ENCODE measurements around the gene TLK2.

TLK2 gene

GRCh38 chr17:62621223-62621622 is 142.6 kb downstream of the TLK2 start:
- no peak for TF ChIP-seq FOXP2 (optimal IDR thresholded peaks at IDR 0.05; ENCODE audit: borderline replicate concordance, extremely low read depth, extremely low read length, insufficient read depth)
- TF ChIP-seq SIN3A (IDR thresholded peaks at IDR 0.05; ENCODE audit: borderline replicate concordance, insufficient read depth, low read length): no peak
- no peak for TF ChIP-seq TAF1 (IDR thresholded peaks at IDR 0.05; ENCODE audit: borderline replicate concordance, insufficient read depth, low read length)
- TF ChIP-seq REST (IDR thresholded peaks at IDR 0.05; ENCODE audit: insufficient read depth in 1 of 2, low read depth in 2 of 2, low read length in 2 of 2): no peak
- no peak for TF ChIP-seq POLR2AphosphoS5 (IDR thresholded peaks at IDR 0.05; ENCODE audit: low read depth, low read length)

- TF ChIP-seq POLR2AphosphoS5 (IDR thresholded peaks at IDR 0.05; ENCODE audit: low read depth, low read length) (no peak), TAF1 (IDR thresholded peaks at IDR 0.05; ENCODE audit: borderline replicate concordance, insufficient read depth, low read length) (no peak), REST (IDR thresholded peaks at IDR 0.05; ENCODE audit: insufficient read depth in 1 of 2, low read depth in 2 of 2, low read length in 2 of 2) (no peak), SIN3A (IDR thresholded peaks at IDR 0.05; ENCODE audit: borderline replicate concordance, insufficient read depth, low read length) (no peak), FOXP2 (optimal IDR thresholded peaks at IDR 0.05; ENCODE audit: borderline replicate concordance, extremely low read depth, extremely low read length, insufficient read depth) (no peak)
These were observed 146.7 kb downstream of the TLK2 start for GRCh38 chr17:62625184-62625869.

GRCh38 chr17:62625870-62626200 is 147.2 kb downstream of the TLK2 start:
- TF ChIP-seq TAF1 (IDR thresholded peaks at IDR 0.05; ENCODE audit: borderline replicate concordance, insufficient read depth, low read length) (no peak), FOXP2 (optimal IDR thresholded peaks at IDR 0.05; ENCODE audit: borderline replicate concordance, extremely low read depth, extremely low read length, insufficient read depth) (no peak), SIN3A (IDR thresholded peaks at IDR 0.05; ENCODE audit: borderline replicate concordance, insufficient read depth, low read length) (no peak), REST (IDR thresholded peaks at IDR 0.05; ENCODE audit: insufficient read depth in 1 of 2, low read depth in 2 of 2, low read length in 2 of 2) (no peak), POLR2AphosphoS5 (IDR thresholded peaks at IDR 0.05; ENCODE audit: low read depth, low read length) (no peak)

GRCh38 chr17:62626719-62627218 is 148.1 kb downstream of the TLK2 start:
- TF ChIP-seq REST (IDR thresholded peaks at IDR 0.05; ENCODE audit: insufficient read depth in 1 of 2, low read depth in 2 of 2, low read length in 2 of 2) (no peak), POLR2AphosphoS5 (IDR thresholded peaks at IDR 0.05; ENCODE audit: low read depth, low read length) (no peak), TAF1 (IDR thresholded peaks at IDR 0.05; ENCODE audit: borderline replicate concordance, insufficient read depth, low read length) (peak; percentile 28; the same call in 1 of the 2 replicates), SIN3A (IDR thresholded peaks at IDR 0.05; ENCODE audit: borderline replicate concordance, insufficient read depth, low read length) (peak; percentile 15; the same call in 1 of the 2 replicates), FOXP2 (optimal IDR thresholded peaks at IDR 0.05; ENCODE audit: borderline replicate concordance, extremely low read depth, extremely low read length, insufficient read depth) (no peak)

All from PFSK-1 (cell line).